HCT116 (cell line): ENCODE measurements around the gene NECTIN4. TPM values are rescaled to one million over a fixed set of nuclear protein-coding genes. Genes with fewer than 3 reads are reported as not detected.
A peak's percentile ranks its signal among the peaks of the same experiment; 100 is the strongest.

ENCODE experiments used
- ATAC-seq: fragments of 200-7000 bp; cut with Tn5 transposase; 2 replicates; pipeline ENCODE4 v1.9.1; 2020; ENCODE audit warnings: mild to moderate bottlenecking, moderate library complexity
- BruUV-seq: library from RNA; stranded (reverse); fragments of 400-500 nt; replicated peaks from 2 replicates; lab custom pipeline; 2021; lab: Mats Ljungman, UMichigan
- CTCF ChIA-PET: fragments of 300-600 bp; sonication (Branson Sonifier 250); formaldehyde crosslinking; loops from one replicate; lab custom pipeline; 2021; ENCODE audit warnings: antibody characterized with exemption; lab: Charles Lee
- POLR2A ChIA-PET: fragments of 300-600, 350-600 bp; sonication (Branson Sonifier 250); formaldehyde crosslinking; loops from one replicate; lab custom pipeline; 2021; ENCODE audit warnings: antibody characterized with exemption; lab: Charles Lee
- RAD21 ChIA-PET, 2 experiments: fragments of 300-600 bp; sonication (Branson Sonifier 250); formaldehyde crosslinking; loops; one replicate each; lab custom pipeline; 2023; ENCODE audit warnings: low total read pairs in 2 of 2; ENCODE audit not compliant: uncharacterized antibody in 2 of 2, unreplicated experiment in 2 of 2, low non-redundant PET in 1 of 2; lab: Charles Lee
- DNase-seq: peaks from one replicate; pipeline ENCODE4 v3.0.0-alpha.2; 2010; ENCODE audit warnings: low read depth, low spot score
- H2AFZ ChIP-seq: fragments of 200-600 bp; shearing (Covaris generic), sonication (generic); 2 replicates; pipeline ENCODE4 v1.6.1; 2017; ENCODE audit warnings: low read depth, mixed run types, mixed read lengths, antibody characterized with exemption, low read length; ENCODE audit not compliant: poor library complexity, severe bottlenecking
- H3K27ac ChIP-seq: 2 replicates; pipeline ENCODE4 v1.5.1; 2012; ENCODE audit warnings: low read depth, low read length
- H3K27me3 ChIP-seq: fragments of 200-600 bp; sonication (generic); 2 replicates; pipeline ENCODE4 v1.6.1; 2016; ENCODE audit warnings: mixed run types, low read length, mixed read lengths; ENCODE audit not compliant: insufficient read depth
- H3K36me3 ChIP-seq, 2 experiments: fragments of 200-500 bp in 1 of 2; fragments of 200-600 bp in 1 of 2; sonication (Bioruptor generic) in 1 of 2; sonication (generic) in 1 of 2; 2 replicates each; pipeline versions ENCODE4 v1.5.1 to v1.6.1; 2014 to 2016; ENCODE audit warnings: low read length in 2 of 2, inconsistent platforms in 1 of 2, mixed read lengths in 1 of 2, mixed run types in 1 of 2; ENCODE audit not compliant: insufficient read depth in 2 of 2, control insufficient read depth in 1 of 2
- H3K4me1 ChIP-seq, 2 experiments: fragments of 200-600 bp in 1 of 2; sonication (generic) in 1 of 2; 2 replicates each; pipeline versions ENCODE4 v1.5.1 to v1.6.1; 2012 to 2017; ENCODE audit warnings: low read length in 2 of 2, inconsistent platforms in 1 of 2, mild to moderate bottlenecking in 1 of 2, mixed read lengths in 1 of 2, mixed run types in 1 of 2, moderate library complexity in 1 of 2; ENCODE audit not compliant: insufficient read depth in 2 of 2, control insufficient read depth in 1 of 2
- H3K4me2 ChIP-seq: fragments of 200-600 bp; sonication (generic); 2 replicates; pipeline ENCODE4 v1.6.1; 2017; ENCODE audit warnings: mixed run types, low read length, mixed read lengths
- H3K4me3 ChIP-seq, 2 experiments: fragments of 200-600 bp in 1 of 2; sonication (generic) in 1 of 2; replicated peaks in 1 of 2; 2 replicates each; pipeline ENCODE4 v1.5.1; 2011 to 2016; ENCODE audit warnings: low read length in 2 of 2, control low read depth in 1 of 2, low read depth in 1 of 2, mild to moderate bottlenecking in 1 of 2, mixed read lengths in 1 of 2, mixed run types in 1 of 2
- H3K79me2 ChIP-seq: fragments of 200-600 bp; sonication (generic); 2 replicates; pipeline ENCODE4 v1.6.1; 2017; ENCODE audit warnings: mild to moderate bottlenecking, mixed run types, low read length, moderate library complexity, mixed read lengths; ENCODE audit not compliant: insufficient read depth
- H3K9ac ChIP-seq: fragments of 200-600 bp; sonication (generic); 2 replicates; pipeline ENCODE4 v1.6.1; 2016; ENCODE audit warnings: low read length, mixed read lengths
- H3K9me2 ChIP-seq: fragments of 200-600 bp; sonication (generic), shearing (Covaris generic); 2 replicates; pipeline ENCODE4 v1.6.1; 2017; ENCODE audit warnings: mixed run types, mild to moderate bottlenecking, moderate library complexity; ENCODE audit not compliant: insufficient read depth
- H3K9me3 ChIP-seq, 2 experiments: fragments of 200-500 bp in 1 of 2; fragments of 200-600 bp in 1 of 2; sonication (Bioruptor generic) in 1 of 2; sonication (generic) in 1 of 2; 2 replicates each; pipeline ENCODE4 v1.6.1; 2014 to 2017; ENCODE audit warnings: low read length in 2 of 2, mixed read lengths in 2 of 2, inconsistent platforms in 1 of 2, low read depth in 1 of 2, mild to moderate bottlenecking in 1 of 2, mixed run types in 1 of 2, moderate library complexity in 1 of 2; ENCODE audit not compliant: control insufficient read depth in 1 of 2, insufficient read depth in 1 of 2
- H4K20me1 ChIP-seq: fragments of 200-600 bp; sonication (generic), shearing (Covaris generic); 2 replicates; pipeline ENCODE4 v1.6.1; 2017; ENCODE audit warnings: mixed run types, mild to moderate bottlenecking, moderate library complexity; ENCODE audit not compliant: insufficient read depth
- CBX3 ChIP-seq: IDR thresholded peaks from 2 replicates; pipeline ENCODE4 v1.6.1; 2012; ENCODE audit warnings: low read depth
- ELF1 ChIP-seq: IDR thresholded peaks from 2 replicates; pipeline ENCODE4 v1.6.1; 2012; ENCODE audit warnings: low read depth, borderline replicate concordance
- EZH2phosphoT487 ChIP-seq: fragments of 200-600 bp; IDR thresholded peaks from 2 replicates; pipeline ENCODE4 v1.6.1; 2018; ENCODE audit warnings: antibody characterized with exemption, borderline replicate concordance
- MAX ChIP-seq: IDR thresholded peaks from 2 replicates; pipeline ENCODE4 v1.6.1; 2012
- POLR2A ChIP-seq: IDR thresholded peaks from 2 replicates; pipeline ENCODE4 v1.7.0; 2011; ENCODE audit warnings: borderline replicate concordance; ENCODE audit not compliant: insufficient read depth, insufficient read length; ENCODE audit errors: extremely low read depth
- TCF7L2 ChIP-seq: IDR thresholded peaks from 2 replicates; pipeline ENCODE4 v1.7.0; 2011; ENCODE audit warnings: borderline replicate concordance, inconsistent platforms; ENCODE audit not compliant: insufficient read depth, insufficient read length; ENCODE audit errors: extremely low read depth
- ZBTB33 ChIP-seq: IDR thresholded peaks from 2 replicates; pipeline ENCODE4 v1.6.1; 2011; ENCODE audit warnings: mild to moderate bottlenecking, low read length, moderate library complexity; ENCODE audit not compliant: insufficient replicate concordance; ENCODE audit errors: extremely low read depth
- ZNF274 ChIP-seq: fragments of 200-500 bp; sonication (Bioruptor generic); IDR thresholded peaks from 2 replicates; pipeline ENCODE4 v1.6.1; 2014; ENCODE audit warnings: mild to moderate bottlenecking, low read depth, low read length, inconsistent platforms
- intact Hi-C: fragments of 100-400 bp; cut with micrococcal nuclease; formaldehyde crosslinking; loops from 2 replicates; pipeline ENCODE4 v1.10.0; 2022
- total RNA-seq: library from RNA; stranded (reverse); gene quantifications from one replicate; pipeline ENCODE4 v1.2.1, GENCODE V29; 2021; ENCODE audit not compliant: unreplicated experiment

The NECTIN4 gene
- total RNA-seq, 1 experiment from 2014 or later, result 3.3 TPM

GRCh38 chr1:161114556-161114955 lies 25.2 kb upstream of the NECTIN4 start (continued):
- TF ChIP-seq ZBTB33 (no peak), MAX (no peak), TCF7L2 (no peak)
- TF ChIP-seq, all 23 proteins: peak for 0

GRCh38 chr1:161113915-161114314 lies 24.6 kb upstream of the NECTIN4 start:
- no peaks in the 10 kb centered on the region for H3K9me3 ChIP-seq
- H2AFZ ChIP-seq, result no peak overlapping the region
- H3K9me2 ChIP-seq, result no peaks in the 10 kb centered on the region
- peaks cover 100% of the 10 kb centered on the region for H3K79me2 ChIP-seq
- ATAC-seq (no peak), DNase-seq (no peak)
- peaks cover 27 to 46% of the 10 kb centered on the region in 2 experiments for H3K4me1 ChIP-seq
- H3K4me3 ChIP-seq, result no peak overlapping the region
- peaks cover 15% of the 10 kb centered on the region; the same call in 1 of the 2 replicates for H4K20me1 ChIP-seq
- no peak overlapping the region for H3K27ac ChIP-seq
- H3K27me3 ChIP-seq, result no peaks in the 10 kb centered on the region
- TF ChIP-seq ELF1, result no peak
- TF ChIP-seq POLR2A, result no peak
- no peak for TF ChIP-seq CBX3
- TF ChIP-seq EZH2phosphoT487, result no peak
- no peak for TF ChIP-seq ZNF274
- TF ChIP-seq TCF7L2, result no peak
- no TSS peak for BruUV-seq
- RAD21 ChIA-PET, result no interaction called here
- peak overlapping the region; percentile 84; the same call in 1 of the 2 replicates for H3K4me2 ChIP-seq
- POLR2A ChIA-PET, result no interaction called here
- no peak overlapping the region for H3K9ac ChIP-seq
- peaks cover 0 to 21% of the 10 kb centered on the region in 2 experiments; a peak in 1 of 4 replicates for H3K36me3 ChIP-seq
- intact Hi-C loops, result no loop called here
- CTCF ChIA-PET, result no interaction called here
